ENCODE data around the gene ZNF503. TPM values are rescaled to one million over a fixed set of nuclear protein-coding genes. Genes with fewer than 3 reads are reported as not detected.

ZNF503 gene
- total RNA-seq, 1 donor from 2014 or later, result 8.9 TPM

GRCh38 chr10:75448166-75448565, 46.6 kb upstream of the ZNF503 start:
- Mint-ChIP-seq H3K4me3 (ENCODE audit: unreplicated experiment) (no peak overlapping the region), H3K27me3 (ENCODE audit: unreplicated experiment) (no peaks in the 10 kb centered on the region)

GRCh38 chr10:75446508-75446907, 44.9 kb upstream of the ZNF503 start:
- no peak overlapping the region for H3K27ac Mint-ChIP-seq (ENCODE audit: unreplicated experiment)
- H3K4me3 Mint-ChIP-seq (ENCODE audit: unreplicated experiment), result peak overlapping the region; percentile 66
- peaks cover 23% of the 10 kb centered on the region for H3K4me1 Mint-ChIP-seq (ENCODE audit: unreplicated experiment)
- peaks cover 10% of the 10 kb centered on the region for H3K9me3 Mint-ChIP-seq (ENCODE audit: unreplicated experiment)
- TF ChIP-seq CTCF (IDR thresholded peaks at IDR 0.05; ENCODE audit: unreplicated experiment), result no peak
- no peak for DNase-seq (ENCODE audit: low spot score)
- H3K36me3 Mint-ChIP-seq (ENCODE audit: low read depth, unreplicated experiment), result peaks cover 25% of the 10 kb centered on the region
- H3K27me3 Mint-ChIP-seq (ENCODE audit: unreplicated experiment), result no peaks in the 10 kb centered on the region

More at GRCh38 chr10:75448166-75448565, 46.6 kb upstream of the ZNF503 start:
- H3K36me3 Mint-ChIP-seq (ENCODE audit: low read depth, unreplicated experiment), result peaks cover 22% of the 10 kb centered on the region
- DNase-seq (ENCODE audit: low spot score), result no peak
- TF ChIP-seq CTCF (IDR thresholded peaks at IDR 0.05; ENCODE audit: unreplicated experiment), result no peak
- H3K4me1 Mint-ChIP-seq (ENCODE audit: unreplicated experiment), result peaks cover 30% of the 10 kb centered on the region
- H3K9me3 Mint-ChIP-seq (ENCODE audit: unreplicated experiment), result peaks cover 10% of the 10 kb centered on the region
- no peak overlapping the region for H3K27ac Mint-ChIP-seq (ENCODE audit: unreplicated experiment)

- H3K27ac Mint-ChIP-seq (ENCODE audit: unreplicated experiment), result no peak overlapping the region
- peaks cover 10% of the 10 kb centered on the region for H3K9me3 Mint-ChIP-seq (ENCODE audit: unreplicated experiment)
- DNase-seq (ENCODE audit: low spot score), result no peak
- no peaks in the 10 kb centered on the region for H3K27me3 Mint-ChIP-seq (ENCODE audit: unreplicated experiment)
- peaks cover 9% of the 10 kb centered on the region for H3K4me1 Mint-ChIP-seq (ENCODE audit: unreplicated experiment)
- peaks cover 29% of the 10 kb centered on the region for H3K36me3 Mint-ChIP-seq (ENCODE audit: low read depth, unreplicated experiment)
- no peak for TF ChIP-seq CTCF (IDR thresholded peaks at IDR 0.05; ENCODE audit: unreplicated experiment)
- H3K4me3 Mint-ChIP-seq (ENCODE audit: unreplicated experiment), result no peak overlapping the region
Measured at GRCh38 chr10:75444781-75445386, 43.3 kb upstream of the ZNF503 start.

- H3K27ac Mint-ChIP-seq (ENCODE audit: unreplicated experiment), result no peak overlapping the region
- peaks cover 37% of the 10 kb centered on the region for H3K36me3 Mint-ChIP-seq (ENCODE audit: low read depth, unreplicated experiment)
- peaks cover 10% of the 10 kb centered on the region for H3K9me3 Mint-ChIP-seq (ENCODE audit: unreplicated experiment)
- TF ChIP-seq CTCF (IDR thresholded peaks at IDR 0.05; ENCODE audit: unreplicated experiment), result no peak
- H3K27me3 Mint-ChIP-seq (ENCODE audit: unreplicated experiment), result peaks cover 2% of the 10 kb centered on the region
- H3K4me1 Mint-ChIP-seq (ENCODE audit: unreplicated experiment), result peaks cover 7% of the 10 kb centered on the region
- no peak for DNase-seq (ENCODE audit: low spot score)
- H3K4me3 Mint-ChIP-seq (ENCODE audit: unreplicated experiment), result no peak overlapping the region
Measured at GRCh38 chr10:75443362-75443761, 41.8 kb upstream of the ZNF503 start.

- Mint-ChIP-seq H3K27ac (ENCODE audit: unreplicated experiment) (no peak overlapping the region), H3K27me3 (ENCODE audit: unreplicated experiment) (peaks cover 2% of the 10 kb centered on the region), H3K4me3 (ENCODE audit: unreplicated experiment) (no peak overlapping the region), H3K9me3 (ENCODE audit: unreplicated experiment) (peaks cover 7% of the 10 kb centered on the region), H3K36me3 (ENCODE audit: low read depth, unreplicated experiment) (peaks cover 35% of the 10 kb centered on the region), H3K4me1 (ENCODE audit: unreplicated experiment) (peaks cover 4% of the 10 kb centered on the region)
- no peak for DNase-seq (ENCODE audit: low spot score)
- TF ChIP-seq CTCF (IDR thresholded peaks at IDR 0.05; ENCODE audit: unreplicated experiment), result no peak
Measured at GRCh38 chr10:75441682-75442081, 40.1 kb upstream of the ZNF503 start.
